ENCODE data around the gene UBAP2L.

DNA sequence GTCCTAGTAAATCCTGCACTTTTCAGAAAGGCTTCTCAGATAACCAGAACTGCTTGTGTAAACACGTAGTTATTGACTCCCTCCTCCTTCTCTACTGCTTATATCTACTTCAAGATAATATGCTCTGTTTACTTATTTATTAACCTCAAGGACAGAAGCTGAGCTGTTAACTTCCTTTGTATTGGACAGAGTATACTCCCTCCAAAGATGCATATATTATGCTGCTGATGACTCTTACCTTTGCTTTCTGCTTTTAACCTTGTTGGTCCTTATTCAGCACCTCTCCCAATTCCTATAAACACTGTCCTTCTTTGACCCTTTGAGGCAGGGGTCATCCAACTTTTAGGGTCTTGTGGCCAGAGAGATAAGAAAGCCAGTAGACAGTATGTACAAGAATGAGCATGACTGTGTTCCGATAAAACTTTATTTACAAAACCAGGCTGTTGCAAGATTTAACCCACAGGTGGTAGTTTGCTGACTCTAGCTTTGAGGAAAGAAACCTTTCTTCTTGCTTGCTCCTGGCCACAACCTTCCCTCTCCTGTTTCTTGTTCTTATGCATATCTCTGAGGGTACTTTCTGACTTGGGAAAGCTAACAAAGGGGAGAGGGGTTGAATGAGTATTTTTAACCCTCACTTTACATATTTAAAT, 33.8 kb upstream of the UBAP2L start:
- TF ChIP-seq EP300 (IDR thresholded peaks at IDR 0.05) (no peak), POLR2AphosphoS5 (IDR thresholded peaks at IDR 0.05) (no peak)
- TF ChIP-seq, protein P1, sequence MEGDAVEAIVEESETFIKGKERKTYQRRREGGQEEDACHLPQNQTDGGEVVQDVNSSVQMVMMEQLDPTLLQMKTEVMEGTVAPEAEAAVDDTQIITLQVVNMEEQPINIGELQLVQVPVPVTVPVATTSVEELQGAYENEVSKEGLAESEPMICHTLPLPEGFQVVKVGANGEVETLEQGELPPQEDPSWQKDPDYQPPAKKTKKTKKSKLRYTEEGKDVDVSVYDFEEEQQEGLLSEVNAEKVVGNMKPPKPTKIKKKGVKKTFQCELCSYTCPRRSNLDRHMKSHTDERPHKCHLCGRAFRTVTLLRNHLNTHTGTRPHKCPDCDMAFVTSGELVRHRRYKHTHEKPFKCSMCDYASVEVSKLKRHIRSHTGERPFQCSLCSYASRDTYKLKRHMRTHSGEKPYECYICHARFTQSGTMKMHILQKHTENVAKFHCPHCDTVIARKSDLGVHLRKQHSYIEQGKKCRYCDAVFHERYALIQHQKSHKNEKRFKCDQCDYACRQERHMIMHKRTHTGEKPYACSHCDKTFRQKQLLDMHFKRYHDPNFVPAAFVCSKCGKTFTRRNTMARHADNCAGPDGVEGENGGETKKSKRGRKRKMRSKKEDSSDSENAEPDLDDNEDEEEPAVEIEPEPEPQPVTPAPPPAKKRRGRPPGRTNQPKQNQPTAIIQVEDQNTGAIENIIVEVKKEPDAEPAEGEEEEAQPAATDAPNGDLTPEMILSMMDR (IDR thresholded peaks at IDR 0.05): no peak
